NB4 (cell line): ENCODE measurements around the gene STX18.

Experiments used
- CTCF ChIP-seq: IDR thresholded peaks from one replicate; pipeline ENCODE4 v1.5.1; 2012; ENCODE audit warnings: low read depth, low read length
- POLR2A ChIP-seq: IDR thresholded peaks from 2 replicates; pipeline ENCODE4 v1.6.1; 2011; ENCODE audit warnings: mild to moderate bottlenecking; ENCODE audit not compliant: insufficient read length; ENCODE audit errors: extremely low read depth

- TF ChIP-seq CTCF = no peak
- no peak for TF ChIP-seq POLR2A
These were observed 2.4 kb downstream of the STX18 start for GRCh38 chr4:4539481-4539880.
